HL-60 (cell line): Measurements from ENCODE around the gene LRBA.

Source experiments
- DNase-seq, 2 experiments: peaks; one replicate each; pipeline ENCODE4 v3.0.0-alpha.2; 2010 to 2020; ENCODE audit warnings: low read depth in 1 of 2, low spot score in 1 of 2
- H3K27ac ChIP-seq: fragments of 250-450 bp; sonication (Bioruptor Pico); replicated peaks from 2 replicates; pipeline ENCODE4 v1.5.1; 2020; ENCODE audit warnings: mild to moderate bottlenecking, moderate library complexity
- H3K27me3 ChIP-seq: fragments of 250-450 bp; sonication (Bioruptor Pico); 2 replicates; pipeline ENCODE4 v1.5.1; 2021; ENCODE audit warnings: mild to moderate bottlenecking, moderate library complexity; ENCODE audit not compliant: insufficient read depth, poor library complexity, severe bottlenecking
- H3K4me3 ChIP-seq: replicated peaks from 2 replicates; pipeline ENCODE4 v1.5.1; 2011; ENCODE audit warnings: mild to moderate bottlenecking, control low read depth, low read length; ENCODE audit not compliant: insufficient read depth
- GABPA ChIP-seq: IDR thresholded peaks from 2 replicates; pipeline ENCODE4 v1.6.1; 2012; ENCODE audit warnings: low read depth
- POLR2AphosphoS5 ChIP-seq: IDR thresholded peaks from 2 replicates; pipeline ENCODE4 v1.6.1; 2012; ENCODE audit warnings: low read depth
- SPI1 ChIP-seq: IDR thresholded peaks from 2 replicates; pipeline ENCODE4 v1.6.1; 2012; ENCODE audit warnings: low read depth, mild to moderate bottlenecking, borderline replicate concordance
- TF ChIP-seq, protein P1 (sequence below): IDR thresholded peaks from 2 replicates; pipeline ENCODE4 v1.6.1; 2012; ENCODE audit warnings: low read depth; ENCODE audit not compliant: insufficient replicate concordance
- TF ChIP-seq, protein P2 (sequence below): IDR thresholded peaks from one replicate; pipeline ENCODE4 v1.5.1; 2011; ENCODE audit warnings: low read length, control low read depth, inconsistent platforms; ENCODE audit not compliant: insufficient read depth

The LRBA gene

DNA sequence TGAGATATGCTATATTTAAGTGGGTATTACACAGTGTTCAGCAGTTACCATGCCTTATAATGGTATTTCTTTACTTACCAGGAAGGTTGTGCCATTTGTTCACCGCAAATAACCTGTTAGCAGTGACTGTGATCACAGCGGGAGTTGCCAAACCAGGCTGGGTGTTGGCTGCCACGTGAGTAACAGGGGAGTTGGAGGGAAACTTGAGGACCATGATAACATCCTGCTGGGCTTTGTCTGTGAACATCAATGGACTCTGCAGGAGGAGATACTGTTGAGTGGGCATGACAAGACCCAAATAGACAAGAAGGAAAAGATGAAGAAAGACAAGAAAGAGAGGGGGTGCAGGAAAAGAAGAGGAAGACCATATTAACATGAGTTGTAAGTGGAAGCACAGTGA lies 694.0 kb downstream of the LRBA start:
- no peak for TF ChIP-seq GABPA
- TF ChIP-seq SPI1, result no peak
- TF ChIP-seq, protein P1, sequence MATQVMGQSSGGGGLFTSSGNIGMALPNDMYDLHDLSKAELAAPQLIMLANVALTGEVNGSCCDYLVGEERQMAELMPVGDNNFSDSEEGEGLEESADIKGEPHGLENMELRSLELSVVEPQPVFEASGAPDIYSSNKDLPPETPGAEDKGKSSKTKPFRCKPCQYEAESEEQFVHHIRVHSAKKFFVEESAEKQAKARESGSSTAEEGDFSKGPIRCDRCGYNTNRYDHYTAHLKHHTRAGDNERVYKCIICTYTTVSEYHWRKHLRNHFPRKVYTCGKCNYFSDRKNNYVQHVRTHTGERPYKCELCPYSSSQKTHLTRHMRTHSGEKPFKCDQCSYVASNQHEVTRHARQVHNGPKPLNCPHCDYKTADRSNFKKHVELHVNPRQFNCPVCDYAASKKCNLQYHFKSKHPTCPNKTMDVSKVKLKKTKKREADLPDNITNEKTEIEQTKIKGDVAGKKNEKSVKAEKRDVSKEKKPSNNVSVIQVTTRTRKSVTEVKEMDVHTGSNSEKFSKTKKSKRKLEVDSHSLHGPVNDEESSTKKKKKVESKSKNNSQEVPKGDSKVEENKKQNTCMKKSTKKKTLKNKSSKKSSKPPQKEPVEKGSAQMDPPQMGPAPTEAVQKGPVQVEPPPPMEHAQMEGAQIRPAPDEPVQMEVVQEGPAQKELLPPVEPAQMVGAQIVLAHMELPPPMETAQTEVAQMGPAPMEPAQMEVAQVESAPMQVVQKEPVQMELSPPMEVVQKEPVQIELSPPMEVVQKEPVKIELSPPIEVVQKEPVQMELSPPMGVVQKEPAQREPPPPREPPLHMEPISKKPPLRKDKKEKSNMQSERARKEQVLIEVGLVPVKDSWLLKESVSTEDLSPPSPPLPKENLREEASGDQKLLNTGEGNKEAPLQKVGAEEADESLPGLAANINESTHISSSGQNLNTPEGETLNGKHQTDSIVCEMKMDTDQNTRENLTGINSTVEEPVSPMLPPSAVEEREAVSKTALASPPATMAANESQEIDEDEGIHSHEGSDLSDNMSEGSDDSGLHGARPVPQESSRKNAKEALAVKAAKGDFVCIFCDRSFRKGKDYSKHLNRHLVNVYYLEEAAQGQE, result no peak
- TF ChIP-seq, protein P2, sequence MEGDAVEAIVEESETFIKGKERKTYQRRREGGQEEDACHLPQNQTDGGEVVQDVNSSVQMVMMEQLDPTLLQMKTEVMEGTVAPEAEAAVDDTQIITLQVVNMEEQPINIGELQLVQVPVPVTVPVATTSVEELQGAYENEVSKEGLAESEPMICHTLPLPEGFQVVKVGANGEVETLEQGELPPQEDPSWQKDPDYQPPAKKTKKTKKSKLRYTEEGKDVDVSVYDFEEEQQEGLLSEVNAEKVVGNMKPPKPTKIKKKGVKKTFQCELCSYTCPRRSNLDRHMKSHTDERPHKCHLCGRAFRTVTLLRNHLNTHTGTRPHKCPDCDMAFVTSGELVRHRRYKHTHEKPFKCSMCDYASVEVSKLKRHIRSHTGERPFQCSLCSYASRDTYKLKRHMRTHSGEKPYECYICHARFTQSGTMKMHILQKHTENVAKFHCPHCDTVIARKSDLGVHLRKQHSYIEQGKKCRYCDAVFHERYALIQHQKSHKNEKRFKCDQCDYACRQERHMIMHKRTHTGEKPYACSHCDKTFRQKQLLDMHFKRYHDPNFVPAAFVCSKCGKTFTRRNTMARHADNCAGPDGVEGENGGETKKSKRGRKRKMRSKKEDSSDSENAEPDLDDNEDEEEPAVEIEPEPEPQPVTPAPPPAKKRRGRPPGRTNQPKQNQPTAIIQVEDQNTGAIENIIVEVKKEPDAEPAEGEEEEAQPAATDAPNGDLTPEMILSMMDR, result no peak
- no peak for TF ChIP-seq POLR2AphosphoS5
- H3K27me3 ChIP-seq, result no peaks in the 10 kb centered on the region
- no peak for DNase-seq
- no peak overlapping the region for H3K4me3 ChIP-seq
- H3K27ac ChIP-seq, result no peak overlapping the region

DNA sequence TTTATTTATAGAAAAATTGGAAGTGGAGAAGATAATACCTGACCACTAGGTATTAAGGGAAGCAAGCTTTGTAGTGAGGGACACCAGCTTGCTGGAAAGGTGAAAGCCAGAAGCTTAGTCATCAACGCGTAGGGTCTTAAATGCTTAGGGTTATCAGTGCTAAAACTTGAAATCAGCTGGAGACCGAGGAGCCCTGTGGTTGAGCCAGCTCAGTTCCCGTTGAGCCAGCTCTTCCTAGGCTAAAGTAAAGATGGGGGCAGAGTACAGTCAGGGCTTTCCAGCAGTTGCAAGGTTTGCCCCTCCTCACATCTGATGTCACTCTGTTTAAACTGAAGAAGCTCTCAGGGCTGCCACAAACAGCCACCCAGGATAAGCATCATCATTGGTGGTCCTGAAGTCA lies 696.1 kb downstream of the LRBA start:
- DNase-seq, result no peak
- no peaks in the 10 kb centered on the region for H3K27me3 ChIP-seq
- no peak overlapping the region for H3K27ac ChIP-seq
- TF ChIP-seq, protein P1, result no peak
- TF ChIP-seq POLR2AphosphoS5 (no peak), GABPA (no peak), SPI1 (no peak)
- TF ChIP-seq, protein P2, result no peak
- no peak overlapping the region for H3K4me3 ChIP-seq

DNA sequence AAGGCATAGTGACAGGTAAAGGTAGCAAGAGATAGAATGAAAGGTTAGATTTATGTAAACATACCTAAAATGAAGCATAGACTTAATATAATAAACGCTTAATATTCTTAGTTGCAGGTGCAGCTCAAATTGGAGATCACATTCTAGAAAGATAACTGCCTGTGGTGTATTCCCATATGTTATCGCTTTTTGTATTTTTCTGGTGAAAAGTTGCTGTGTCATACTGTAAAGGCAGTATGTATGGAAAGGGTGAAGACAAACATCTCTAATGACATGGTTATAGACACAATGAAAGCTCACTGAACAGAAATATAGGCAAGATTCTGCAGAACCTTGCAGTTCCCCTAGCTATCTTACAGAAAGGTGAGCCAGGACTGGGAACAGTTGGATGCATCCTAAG lies 696.6 kb downstream of the LRBA start:
- no peak for DNase-seq
- no peak for TF ChIP-seq POLR2AphosphoS5
- TF ChIP-seq, protein P1, result no peak
- no peak overlapping the region for H3K27ac ChIP-seq
- H3K4me3 ChIP-seq, result no peak overlapping the region
- no peaks in the 10 kb centered on the region for H3K27me3 ChIP-seq
